DMS114 treated with DMSO at 0.1 percent for 48 hours (cell line): Measurements from ENCODE around the gene AGBL5.
"Not testable (repeated sequence)": the region's sequence is repeated elsewhere in the genome, so short reads cannot be mapped to it uniquely, and the experiment has no call there.

ENCODE experiments used
- DNase-seq: peaks from one replicate; lab custom pipeline; 2025; ENCODE audit not compliant: unreplicated experiment; lab: John Stamatoyannopoulos, UW

The AGBL5 gene

GRCh38 chr2:27051902-27052645, 606 bp downstream of the AGBL5 start:
- DNase-seq: no peak

- DNase-seq: no peak
These were observed 1.9 kb downstream of the AGBL5 start for GRCh38 chr2:27053321-27053720.

- DNase-seq: no peak
These were observed 2.3 kb downstream of the AGBL5 start for GRCh38 chr2:27053776-27054175.

GRCh38 chr2:27054721-27055120, 3.3 kb downstream of the AGBL5 start:
- no peak for DNase-seq

GRCh38 chr2:27057184-27057583, 5.7 kb downstream of the AGBL5 start:
- DNase-seq: no peak

GRCh38 chr2:27058210-27058609, 6.7 kb downstream of the AGBL5 start:
- no peak for DNase-seq

- no peak for DNase-seq
These were observed 7.8 kb downstream of the AGBL5 start for GRCh38 chr2:27059141-27059820.

- no peak for DNase-seq
These were observed 8.9 kb downstream of the AGBL5 start for GRCh38 chr2:27060323-27060722.

- DNase-seq: no peak
These were observed 13.7 kb downstream of the AGBL5 start for GRCh38 chr2:27065128-27065527.

- DNase-seq: no peak
These were observed 15.9 kb downstream of the AGBL5 start for GRCh38 chr2:27067385-27067784.

- no peak for DNase-seq
These were observed 18.0 kb downstream of the AGBL5 start for GRCh38 chr2:27069436-27069835.

GRCh38 chr2:27069961-27070618, 18.6 kb downstream of the AGBL5 start:
- DNase-seq: no peak

- no peak for DNase-seq
These were observed 19.3 kb downstream of the AGBL5 start for GRCh38 chr2:27070653-27071276.

- peak; percentile 69 for DNase-seq
These were observed 20.0 kb downstream of the AGBL5 start, which contains the start of gene OST4 for GRCh38 chr2:27071277-27071989. Gene OST4, minus strand, starts transcription at chr2:27071654.

GRCh38 chr2:27071990-27072830, 20.7 kb downstream of the AGBL5 start:
- no peak for DNase-seq

- DNase-seq: no peak
These were observed 21.5 kb downstream of the AGBL5 start for GRCh38 chr2:27072920-27073319.

- no peak for DNase-seq
These were observed 22.3 kb downstream of the AGBL5 start for GRCh38 chr2:27073782-27074181.

- no peak for DNase-seq
These were observed 23.5 kb downstream of the AGBL5 start for GRCh38 chr2:27074738-27075565.

- not testable (repeated sequence) for DNase-seq
These were observed 24.1 kb downstream of the AGBL5 start for GRCh38 chr2:27075566-27075871.
